ENCODE data around the gene SFT2D1.
"Not testable (repeated sequence)": the region's sequence is repeated elsewhere in the genome, so short reads cannot be mapped to it uniquely, and the experiment has no call there.

The SFT2D1 gene

DNA sequence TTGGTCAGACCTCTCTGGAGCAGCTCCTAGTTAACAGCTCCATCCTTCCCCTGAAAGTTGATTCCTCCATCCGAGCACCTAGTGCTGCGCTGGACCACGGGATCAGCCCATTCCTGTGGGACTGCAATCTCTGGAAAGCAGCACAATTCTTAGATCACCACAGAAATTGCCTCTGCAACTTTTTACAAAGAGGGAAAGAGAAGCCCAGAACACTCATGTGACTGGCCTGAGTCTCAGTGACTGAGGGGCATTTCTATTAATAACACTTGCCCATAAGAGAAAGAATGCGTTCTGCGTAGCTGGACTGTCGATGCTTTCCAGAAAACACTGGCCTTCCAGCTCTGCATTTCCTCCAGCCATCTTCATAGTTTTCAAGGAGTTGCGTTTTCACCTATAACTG lies 22.1 kb upstream of the SFT2D1 start:
- DNase-seq (ENCODE audit: low read depth), result no peak

DNA sequence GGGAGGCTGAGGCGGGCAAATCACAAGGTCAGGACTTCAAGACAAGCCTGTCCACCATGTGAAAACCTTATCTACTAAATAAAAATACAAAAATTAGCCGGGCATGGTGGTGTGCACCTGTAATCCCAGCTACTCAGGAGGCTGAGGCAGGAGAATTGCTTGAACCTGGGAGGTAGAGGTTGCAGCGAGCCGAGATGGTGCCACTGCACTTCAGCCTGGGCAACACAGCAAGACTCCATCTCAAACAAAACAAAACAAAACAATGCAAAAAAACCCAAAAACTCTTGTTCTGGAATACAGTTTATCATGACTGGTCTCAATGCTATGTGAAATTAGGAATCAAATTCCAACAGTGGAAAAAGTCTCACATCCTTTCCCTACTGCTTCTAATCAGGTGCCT lies 20.1 kb upstream of the SFT2D1 start:
- not testable (repeated sequence) for DNase-seq (ENCODE audit: low read depth)

DNA sequence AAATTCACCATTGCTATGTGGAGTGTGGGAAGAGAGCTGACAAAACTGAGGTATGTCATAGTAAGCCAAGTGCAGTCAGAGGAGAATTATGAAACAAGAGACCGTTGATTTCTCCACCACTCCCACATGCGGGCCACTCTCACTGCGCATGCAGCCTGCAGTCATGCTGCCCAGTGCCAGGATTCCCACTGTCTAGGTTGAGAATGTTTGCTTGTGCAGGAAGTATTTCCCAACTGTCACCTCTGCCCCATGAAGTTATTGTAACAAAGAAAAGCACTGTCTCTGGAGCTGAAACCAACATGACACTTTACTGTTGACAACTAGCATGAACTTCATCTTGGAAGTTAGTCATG lies 18.7 kb upstream of the SFT2D1 start:
- DNase-seq (ENCODE audit: low read depth), result no peak

DNA sequence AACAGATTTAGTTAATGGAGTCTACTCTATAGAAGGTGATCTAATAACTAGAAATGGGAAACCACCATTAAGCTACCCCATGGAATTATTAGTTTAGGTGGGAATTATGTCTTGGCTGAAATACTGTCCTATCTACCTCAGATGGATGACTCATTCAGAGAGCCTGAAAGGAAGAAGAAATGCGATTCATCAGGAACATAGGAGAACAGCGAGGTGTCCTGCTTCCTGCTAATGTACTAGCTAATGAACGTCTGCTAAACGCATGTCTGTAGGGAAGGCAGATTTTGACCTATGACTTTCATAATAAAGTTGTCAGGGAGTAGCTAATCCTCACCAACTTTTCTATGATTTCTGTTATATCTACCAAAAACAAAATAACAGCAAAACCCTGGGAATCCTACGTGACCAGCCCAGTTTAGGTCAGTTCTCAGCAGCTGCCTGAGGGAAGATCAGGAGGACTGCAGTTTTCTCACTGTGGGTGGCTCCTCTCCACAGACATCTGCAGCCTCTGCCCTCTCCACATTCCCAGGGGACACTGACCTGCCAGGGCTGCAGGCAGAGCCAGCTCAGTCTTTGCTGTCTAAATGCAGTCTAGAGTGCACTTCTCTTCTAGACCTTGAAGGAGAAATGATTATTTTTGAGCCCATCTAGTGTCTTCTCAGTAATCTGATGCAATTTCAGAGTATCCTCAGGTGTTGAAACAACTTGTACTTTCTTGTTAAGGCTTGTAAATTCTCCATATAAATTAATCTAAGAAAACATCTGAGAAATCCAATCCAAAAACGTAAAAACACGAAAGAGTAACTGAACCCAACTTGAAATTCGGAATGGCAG lies 18.1 kb upstream of the SFT2D1 start:
- no peak for DNase-seq (ENCODE audit: low read depth)

DNA sequence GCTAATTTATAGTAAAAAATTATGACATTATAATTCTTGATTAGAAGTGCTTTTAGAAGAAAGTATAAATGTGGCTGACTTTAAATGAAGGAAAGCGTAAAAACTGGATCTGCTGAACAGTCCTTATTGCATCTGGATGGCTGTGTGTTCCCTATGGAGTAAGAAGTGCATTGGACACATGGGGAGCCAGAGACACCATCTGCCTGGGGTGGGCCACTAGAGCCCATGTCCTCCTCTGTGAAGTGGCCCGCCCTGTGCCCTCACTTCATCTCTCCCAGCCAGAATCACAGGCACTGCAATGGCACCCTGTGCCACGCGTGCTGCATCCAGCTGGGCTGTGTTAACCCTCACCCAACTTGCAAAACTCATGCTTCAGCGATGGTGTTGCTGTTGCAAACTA lies 13.2 kb upstream of the SFT2D1 start:
- no peak for DNase-seq (ENCODE audit: low read depth)

DNA sequence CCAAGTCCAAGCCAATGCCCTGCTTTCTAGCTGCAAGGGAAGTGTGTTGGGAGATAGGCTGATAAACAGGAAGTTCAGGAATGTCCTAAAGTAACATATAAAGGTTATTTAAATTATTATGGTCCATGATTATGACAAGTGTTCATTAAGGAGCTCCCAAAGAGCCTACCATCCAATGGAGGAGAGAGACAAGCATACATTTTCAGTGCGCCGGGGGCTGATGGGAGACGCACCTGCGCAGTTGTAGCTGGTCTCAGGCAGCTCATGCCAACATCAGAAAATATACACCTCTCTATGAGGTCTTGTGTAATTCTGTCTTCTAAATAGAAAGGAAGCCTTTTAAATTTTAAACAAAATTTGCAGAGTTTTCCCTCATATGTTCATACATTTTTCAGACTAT lies 12.6 kb upstream of the SFT2D1 start:
- no peak for DNase-seq (ENCODE audit: low read depth)

DNA sequence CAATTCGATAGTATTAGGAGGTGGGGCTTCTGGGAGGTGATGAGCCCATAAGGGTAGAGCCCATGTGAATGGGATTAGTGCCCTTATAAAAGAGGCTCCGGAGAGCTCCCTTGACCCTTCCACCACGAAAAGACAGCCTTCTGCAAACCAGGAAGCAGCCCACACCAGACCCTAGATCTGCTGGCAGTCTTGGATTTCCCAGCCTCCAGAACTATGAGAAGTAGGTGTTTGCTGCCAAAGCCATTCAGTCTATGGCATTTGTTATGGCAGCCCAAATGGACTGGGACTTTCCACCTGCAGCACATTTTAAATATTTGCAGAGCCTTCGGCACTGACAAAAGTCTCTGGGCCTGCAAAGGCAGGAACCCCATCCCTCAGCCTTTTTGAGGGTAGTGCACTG lies 11.8 kb upstream of the SFT2D1 start:
- DNase-seq (ENCODE audit: low read depth), result no peak

DNA sequence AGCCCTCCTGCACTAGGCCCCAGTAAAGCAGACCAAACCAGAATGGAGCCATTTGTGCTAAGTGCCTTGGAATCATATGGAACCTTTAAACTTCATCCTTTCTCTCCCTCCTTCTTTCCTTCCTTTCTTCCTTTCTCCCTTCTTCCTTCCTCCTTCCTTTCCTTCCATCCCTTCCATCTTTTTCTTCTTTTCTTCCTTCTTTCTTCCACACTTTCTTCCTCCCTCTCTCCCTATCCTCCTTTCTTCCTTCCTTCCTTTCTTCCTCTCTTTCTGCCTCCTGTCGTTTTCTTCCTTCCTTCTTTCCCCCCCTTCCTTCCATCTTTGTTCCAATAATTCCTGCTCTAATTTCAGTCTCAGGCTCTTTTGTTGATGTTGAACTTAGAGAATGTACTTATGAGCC lies 11.2 kb upstream of the SFT2D1 start:
- no peak for DNase-seq (ENCODE audit: low read depth)

DNA sequence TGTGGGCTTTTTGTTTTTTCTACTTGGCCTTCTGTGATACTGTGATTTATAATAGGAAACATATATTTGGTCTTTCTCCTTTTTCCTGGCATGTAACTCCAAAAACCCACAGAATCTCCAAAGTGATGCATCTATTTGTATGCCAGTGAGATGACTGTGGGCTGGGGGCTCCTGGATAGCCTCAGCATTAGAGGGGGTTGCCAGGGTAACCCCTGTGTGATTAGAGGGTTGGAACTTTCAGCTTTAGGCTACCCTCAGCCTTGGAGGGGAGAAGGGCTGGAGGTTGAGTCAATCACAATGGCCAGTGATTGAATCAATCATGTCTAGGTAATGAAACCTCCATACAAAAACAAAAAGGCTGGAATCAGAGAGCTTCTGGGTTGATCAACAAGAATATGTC lies 10.6 kb upstream of the SFT2D1 start:
- no peak for DNase-seq (ENCODE audit: low read depth)

DNA sequence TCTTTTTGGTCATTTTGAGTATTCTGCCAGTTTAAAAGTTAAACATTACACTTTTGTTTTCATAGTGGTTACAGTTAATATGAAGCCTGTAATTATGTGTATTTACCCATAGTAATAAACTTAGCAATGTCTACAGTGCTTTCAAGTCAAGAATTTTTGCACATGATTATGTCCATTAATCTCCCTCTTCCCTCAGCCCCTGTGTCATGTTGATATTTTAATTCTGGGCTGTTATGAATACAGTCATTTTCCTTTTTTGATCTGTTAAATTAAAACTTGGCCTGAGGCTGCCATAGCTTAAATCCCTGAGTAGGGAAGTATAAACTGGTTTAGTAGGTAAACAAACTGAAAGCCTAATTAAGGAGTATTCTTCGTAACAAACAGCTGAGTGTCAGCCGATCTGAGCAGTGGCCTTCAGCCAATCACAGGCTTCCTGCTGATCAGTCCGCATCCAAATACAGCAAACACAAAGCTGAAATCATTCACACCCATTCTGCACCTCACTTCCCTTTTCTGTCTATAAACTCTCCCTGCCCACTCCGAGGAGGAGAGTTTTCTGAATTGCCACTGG lies 9.5 kb upstream of the SFT2D1 start:
- DNase-seq (ENCODE audit: low read depth), result no peak

DNA sequence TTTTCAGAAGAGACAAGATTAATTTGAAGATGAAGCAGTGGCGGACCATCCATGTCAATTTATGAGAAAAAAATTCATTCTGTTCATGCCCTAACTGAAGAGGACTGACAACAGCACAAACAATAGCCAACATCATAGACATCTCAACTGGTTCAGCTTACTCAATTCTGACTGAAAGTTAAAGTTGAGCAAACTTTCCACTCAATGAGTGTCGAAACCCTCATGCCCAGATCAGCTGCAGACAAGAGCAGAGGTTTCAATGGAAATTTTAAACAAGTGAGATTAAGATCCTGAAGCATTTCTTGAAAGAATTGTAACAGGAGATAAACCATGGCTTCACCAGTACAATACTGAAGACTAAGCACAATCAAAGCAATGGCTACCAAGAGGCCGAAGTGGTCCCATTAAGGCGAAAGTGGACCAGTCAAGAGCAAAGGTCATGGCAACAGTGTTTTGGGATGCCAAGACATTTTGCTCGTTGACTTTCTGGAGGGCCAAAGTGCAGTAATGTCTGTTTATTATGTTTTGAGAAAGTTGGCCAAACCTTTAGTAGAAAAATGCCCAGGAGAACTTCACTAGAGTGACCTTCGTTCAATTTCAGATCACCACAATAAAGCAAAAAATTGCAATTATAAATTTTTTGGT lies 6.1 kb upstream of the SFT2D1 start:
- no peak for DNase-seq (ENCODE audit: low read depth)

DNA sequence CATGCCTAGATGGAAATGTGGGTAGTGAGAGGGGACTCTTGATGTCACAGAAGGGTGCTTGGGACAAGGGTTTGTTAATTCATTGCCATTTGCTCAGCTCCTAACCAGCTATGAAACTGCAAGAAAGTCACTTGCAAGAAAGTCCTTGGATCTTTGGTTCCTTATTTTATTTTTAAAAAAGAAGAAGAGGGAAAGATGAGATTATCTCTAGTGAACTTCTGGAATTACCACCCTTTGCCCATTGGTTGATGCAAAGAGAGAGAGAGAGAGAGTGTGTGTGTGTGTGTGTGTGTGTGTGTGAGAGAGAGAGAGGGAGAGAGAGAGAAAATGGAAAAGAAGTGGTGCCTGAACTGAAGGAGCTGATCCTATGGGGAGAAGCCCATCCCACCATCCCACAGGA lies 4.6 kb upstream of the SFT2D1 start:
- no peak for DNase-seq (ENCODE audit: low read depth)

DNA sequence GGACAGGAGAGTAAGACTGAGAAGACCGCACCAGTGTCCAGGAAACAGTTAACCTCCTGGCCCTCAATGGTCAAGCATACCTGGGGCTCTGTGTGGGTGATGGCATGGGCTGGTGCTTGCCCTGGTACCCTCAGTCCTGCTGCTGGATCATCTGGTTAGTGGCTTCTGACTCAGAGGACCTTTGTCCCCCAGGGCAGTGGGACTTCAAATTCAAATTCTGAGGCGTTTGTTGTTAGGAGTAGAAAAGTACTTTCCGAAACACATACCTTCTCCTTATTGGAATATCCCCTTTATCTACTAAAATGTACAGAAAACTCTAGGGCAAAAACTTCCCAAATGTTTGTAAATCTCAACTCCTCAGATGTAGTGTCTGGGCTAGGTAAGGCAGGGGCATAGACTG lies 4.1 kb upstream of the SFT2D1 start:
- DNase-seq (ENCODE audit: low read depth), result no peak

DNA sequence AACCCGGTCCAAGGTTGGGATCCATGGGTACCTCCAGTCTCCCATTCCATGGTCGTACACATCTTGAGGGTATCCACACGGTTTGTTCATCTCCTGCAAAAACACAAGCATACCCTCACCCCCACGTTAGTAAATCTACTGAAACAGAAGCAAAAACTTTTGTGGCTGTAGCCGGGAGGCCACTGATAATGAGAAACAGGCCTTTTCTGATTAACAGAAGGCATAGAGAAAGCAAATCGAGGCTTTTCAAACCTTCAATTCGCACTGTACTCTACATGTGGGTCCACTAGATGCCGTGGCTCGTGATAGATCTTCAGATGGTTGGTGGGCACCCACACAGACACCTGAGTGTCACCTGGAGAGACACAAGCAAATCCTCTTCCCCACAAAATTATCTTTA lies 3.3 kb upstream of the SFT2D1 start:
- DNase-seq (ENCODE audit: low read depth), result not testable (repeated sequence)

DNA sequence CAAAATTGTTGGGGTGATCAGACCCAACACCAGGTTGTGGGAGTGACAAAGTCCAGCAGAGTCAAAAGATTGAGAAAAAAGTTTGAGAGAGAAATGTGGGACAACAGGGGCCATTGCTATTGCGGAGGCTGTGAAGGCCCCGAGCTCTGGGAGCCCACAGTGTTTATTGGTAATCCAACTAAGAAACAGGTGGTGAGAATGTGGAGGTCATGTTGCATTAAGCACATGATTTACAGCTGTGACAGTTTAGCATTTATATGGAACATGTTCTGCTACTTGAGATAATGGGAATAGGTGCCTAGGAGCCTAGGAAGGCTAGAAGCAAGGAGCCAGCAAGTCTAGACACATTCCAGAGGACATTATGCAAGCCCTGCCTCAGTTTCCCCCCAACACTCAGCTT lies 2.6 kb upstream of the SFT2D1 start:
- DNase-seq (ENCODE audit: low read depth), result not testable (repeated sequence)

DNA sequence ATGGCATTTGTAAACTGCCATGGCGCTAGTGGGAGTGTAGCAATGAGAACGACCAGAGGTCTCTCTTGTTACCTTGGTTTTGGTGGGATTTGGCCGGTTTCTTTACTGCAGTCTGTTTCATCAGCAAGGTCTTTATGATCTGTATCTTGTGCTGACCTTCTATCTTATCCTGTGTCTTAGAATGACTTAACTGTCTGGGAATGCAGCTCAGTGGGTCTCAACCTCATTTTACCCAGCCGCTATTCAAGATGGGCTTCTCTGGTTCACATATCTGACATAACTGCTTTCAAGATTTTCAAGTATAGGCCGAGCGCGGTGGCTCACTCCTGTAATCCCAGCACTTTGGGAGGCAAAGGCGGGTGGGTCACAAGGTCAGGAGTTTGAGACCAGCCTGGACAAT lies 1.9 kb upstream of the SFT2D1 start:
- no peak for DNase-seq (ENCODE audit: low read depth)

DNA sequence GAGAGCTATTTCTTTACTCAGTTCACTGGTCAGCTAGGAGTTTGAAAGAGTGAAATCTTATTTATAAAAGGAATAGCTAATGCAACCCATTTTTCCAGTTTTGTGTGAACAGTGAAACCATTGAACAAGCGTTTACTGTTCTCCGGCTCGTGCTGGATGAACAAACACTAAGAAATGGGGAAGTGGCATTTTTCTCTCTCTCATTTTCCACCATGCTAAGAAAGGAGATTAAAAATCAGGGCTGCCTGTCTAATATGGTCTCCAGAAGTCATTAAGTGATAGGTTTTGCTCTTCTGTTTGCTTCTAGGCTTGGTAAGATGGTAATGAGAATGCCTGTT lies 774 bp upstream of the SFT2D1 start:
- DNase-seq (ENCODE audit: low read depth), result no peak

DNA sequence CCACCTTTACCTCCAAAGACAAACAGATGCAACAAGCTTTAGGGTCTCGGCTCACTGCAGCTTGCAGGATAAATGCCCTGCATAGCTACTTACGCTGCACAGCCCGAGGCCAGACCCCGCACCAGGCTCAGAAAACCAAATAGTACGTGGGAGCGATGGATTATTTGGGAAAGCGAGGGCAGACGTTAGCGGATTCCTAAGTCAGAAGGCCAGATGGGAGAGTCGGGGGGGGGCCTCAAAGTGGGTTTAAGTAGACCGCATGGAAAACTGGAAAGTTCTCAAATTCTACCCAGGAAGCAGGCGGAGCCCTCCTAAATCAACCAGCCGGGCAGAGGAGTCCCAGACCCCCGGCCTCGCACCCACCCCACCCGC lies 382 bp downstream of the SFT2D1 start:
- DNase-seq (ENCODE audit: low read depth), result no peak

DNA sequence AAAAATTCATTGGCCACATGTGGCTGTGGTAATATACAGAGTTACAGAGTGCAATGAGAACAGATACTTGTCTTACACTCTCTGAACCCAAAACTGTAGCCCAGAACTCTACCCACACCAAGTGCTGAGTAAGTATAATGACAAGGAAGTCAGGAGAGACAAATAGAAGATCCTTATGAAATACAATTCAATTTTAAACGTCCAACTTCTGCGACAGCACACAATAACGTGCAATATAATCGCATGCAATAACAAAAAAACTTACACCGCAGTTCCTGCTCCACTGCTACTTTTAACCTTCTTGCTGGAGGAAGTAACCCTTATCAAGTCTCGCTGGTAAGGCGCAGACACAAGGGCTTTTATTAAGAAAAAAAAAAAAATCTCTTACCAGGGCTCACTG lies 881 bp downstream of the SFT2D1 start:
- DNase-seq (ENCODE audit: low read depth), result no peak

DNA sequence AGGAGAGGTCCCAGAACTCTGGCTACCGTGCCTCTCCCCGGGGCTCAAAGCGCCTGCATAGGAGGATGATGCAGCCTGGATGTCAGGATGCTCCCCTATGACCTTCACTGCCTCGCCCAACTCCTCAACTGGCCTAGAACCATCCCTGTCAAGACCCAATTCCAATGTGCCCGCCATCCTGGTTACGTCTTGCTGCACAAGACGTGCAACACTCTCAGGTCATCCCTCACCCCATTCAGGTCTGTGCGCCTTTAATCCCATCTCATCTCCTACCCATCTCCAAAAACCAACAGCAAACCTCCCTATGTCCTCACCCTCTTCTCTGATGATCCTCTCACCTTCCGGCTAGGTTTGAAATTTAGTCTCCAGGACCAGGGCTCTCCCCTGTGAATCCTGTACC lies 3.5 kb downstream of the SFT2D1 start:
- DNase-seq (ENCODE audit: low read depth), result no peak

DNA sequence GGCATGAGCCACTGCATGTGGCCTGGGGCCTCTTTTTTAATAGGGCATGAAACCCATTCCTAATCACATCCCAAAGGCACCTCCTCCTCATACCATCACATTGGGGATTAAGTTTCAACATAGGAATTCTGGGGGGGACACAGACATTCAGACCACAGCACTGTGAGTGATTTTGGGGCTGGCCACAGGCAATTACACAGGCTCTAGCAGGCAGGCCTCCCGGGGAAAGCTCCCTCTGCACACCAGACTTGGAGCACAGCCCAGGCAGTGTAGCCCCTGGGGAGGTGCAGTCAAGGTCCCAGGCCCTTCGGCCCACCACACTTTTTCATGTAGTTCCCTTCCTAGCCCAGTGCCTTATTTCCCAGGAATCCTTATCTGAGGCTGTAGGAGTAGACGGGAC lies 5.5 kb downstream of the SFT2D1 start:
- no peak for DNase-seq (ENCODE audit: low read depth)

DNA sequence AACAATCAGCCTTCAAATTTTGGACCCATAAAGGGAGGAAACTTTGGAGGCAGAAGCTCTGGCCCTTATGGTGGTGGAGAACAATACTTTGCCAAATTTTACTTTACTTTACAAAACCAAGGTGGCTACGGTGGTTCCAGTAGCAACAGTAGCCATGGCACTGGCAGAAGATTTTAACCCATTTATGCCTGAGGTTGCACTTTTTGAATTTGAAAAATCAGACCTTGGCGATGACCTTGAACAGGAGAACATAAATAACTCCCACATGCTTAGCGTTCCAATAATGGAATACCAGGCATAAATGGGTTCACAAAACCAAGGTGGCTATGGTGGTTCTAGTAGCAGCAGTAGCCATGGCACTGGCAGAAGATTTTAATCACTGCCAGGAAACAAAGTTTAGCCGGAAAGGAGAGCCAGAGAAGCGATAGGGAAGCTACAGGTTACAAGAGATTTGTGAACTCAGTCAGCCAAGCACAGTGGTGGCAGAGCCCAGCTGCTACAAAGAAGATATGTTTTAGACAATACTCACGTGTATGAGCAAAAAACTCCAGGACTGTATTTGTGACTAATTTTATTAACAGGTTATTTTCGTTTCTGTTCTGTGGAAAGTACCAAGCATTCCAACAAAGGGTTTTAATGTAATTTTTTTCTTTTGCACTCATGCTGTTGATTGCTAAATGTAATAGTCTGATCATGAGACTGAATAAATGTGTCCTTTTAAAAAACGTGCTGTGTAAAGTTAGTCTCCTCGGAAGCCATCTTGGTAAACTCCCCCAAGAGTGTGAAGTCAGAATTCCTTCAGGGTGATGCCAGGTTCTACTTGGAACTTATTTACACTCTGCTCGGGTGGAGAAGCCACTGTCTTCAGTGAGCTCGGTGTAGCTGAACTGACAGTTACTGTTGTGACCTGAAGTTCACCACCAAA lies 6.7 kb downstream of the SFT2D1 start:
- DNase-seq (ENCODE audit: low read depth), result no peak

DNA sequence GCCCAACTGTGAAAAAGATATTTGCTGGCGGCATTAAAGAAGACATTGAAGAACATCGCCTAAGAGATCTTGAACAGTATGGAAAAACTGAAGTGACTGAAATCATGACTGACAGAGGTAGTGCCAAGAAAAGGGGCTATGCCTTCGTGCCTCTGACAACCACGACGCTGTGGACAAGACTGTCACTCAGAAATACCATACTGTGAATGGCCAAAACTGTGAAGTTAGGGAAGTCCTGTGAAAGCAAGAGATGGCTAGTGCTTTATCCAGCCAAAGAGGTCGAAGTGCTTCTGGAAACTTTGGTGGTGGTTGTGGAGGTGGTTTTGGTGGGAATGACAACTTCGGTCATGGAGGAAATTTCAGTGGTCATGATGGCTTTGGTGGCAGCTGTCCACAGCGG lies 7.5 kb downstream of the SFT2D1 start:
- DNase-seq (ENCODE audit: low read depth), result no peak
